GM23338 (cell line): ENCODE measurements around the gene TMPRSS13. TPM values are rescaled to one million over a fixed set of nuclear protein-coding genes. Genes with fewer than 3 reads are reported as not detected.

Experiments
- ATAC-seq: fragments of 200-7000 bp; cut with Tn5 transposase; 3 replicates; pipeline ENCODE4 v1.9.1; 2020
- DNase-seq: peaks from one replicate; pipeline ENCODE4 v3.0.0-alpha.2; 2015; ENCODE audit warnings: low spot score
- H2AFZ ChIP-seq: fragments of 200-600 bp; sonication (generic); 2 replicates; pipeline ENCODE4 v1.8.0; 2016; ENCODE audit warnings: antibody characterized with exemption, mild to moderate bottlenecking, moderate library complexity
- H3F3A ChIP-seq: fragments of 200-600 bp; sonication (generic); replicated peaks from 2 replicates; pipeline ENCODE4 v1.8.0; 2017; ENCODE audit warnings: antibody characterized with exemption, mixed run types, low read depth
- H3K27ac ChIP-seq: fragments of 200-600 bp; sonication (generic); 2 replicates; pipeline ENCODE4 v1.6.1; 2016; ENCODE audit warnings: low read depth
- H3K27me3 ChIP-seq: fragments of 200-600 bp; sonication (generic); 2 replicates; pipeline ENCODE4 v1.8.0; 2016; ENCODE audit warnings: mild to moderate bottlenecking, mixed run types, moderate library complexity; ENCODE audit not compliant: insufficient read depth
- H3K36me3 ChIP-seq: fragments of 200-600 bp; sonication (generic); 2 replicates; pipeline ENCODE4 v1.8.0; 2016; ENCODE audit warnings: mild to moderate bottlenecking; ENCODE audit not compliant: insufficient read depth
- H3K4me1 ChIP-seq: fragments of 200-600 bp; sonication (generic); 2 replicates; pipeline ENCODE4 v1.8.0; 2016; ENCODE audit warnings: mild to moderate bottlenecking, moderate library complexity; ENCODE audit not compliant: insufficient read depth
- H3K4me2 ChIP-seq: fragments of 200-600 bp; sonication (generic); 2 replicates; pipeline ENCODE4 v1.7.1; 2017; ENCODE audit warnings: mixed run types
- H3K4me3 ChIP-seq: fragments of 200-600 bp; sonication (generic); 2 replicates; pipeline ENCODE4 v1.6.1; 2016; ENCODE audit warnings: mixed run types
- H3K79me2 ChIP-seq: fragments of 200-600 bp; sonication (generic); replicated peaks from 2 replicates; pipeline ENCODE4 v1.8.0; 2017; ENCODE audit warnings: mild to moderate bottlenecking; ENCODE audit not compliant: insufficient read depth
- H3K9me2 ChIP-seq: fragments of 200-600 bp; sonication (generic); 2 replicates; pipeline ENCODE4 v1.8.0; 2017; ENCODE audit not compliant: insufficient read depth
- H4K20me1 ChIP-seq: fragments of 200-600 bp; sonication (generic); replicated peaks from 2 replicates; pipeline ENCODE4 v1.8.0; 2017; ENCODE audit warnings: mild to moderate bottlenecking; ENCODE audit not compliant: insufficient read depth
- H3K27ac Mint-ChIP-seq: 2 replicates; pipeline ENCODE4 v1.8.0; 2020; ENCODE audit warnings: inconsistent platforms, mild to moderate bottlenecking, moderate library complexity, mixed read lengths
- H3K27me3 Mint-ChIP-seq: 3 replicates; pipeline ENCODE4 v1.8.0; 2022; ENCODE audit warnings: low read depth, mild to moderate bottlenecking, moderate library complexity, mixed read lengths, inconsistent platforms; ENCODE audit not compliant: insufficient read depth, poor library complexity
- H3K36me3 Mint-ChIP-seq: 3 replicates; pipeline ENCODE4 v1.8.0; 2021; ENCODE audit warnings: low read depth, mild to moderate bottlenecking, inconsistent platforms, moderate library complexity, mixed read lengths
- H3K4me1 Mint-ChIP-seq: 3 replicates; pipeline ENCODE4 v1.8.0; 2020; ENCODE audit warnings: mild to moderate bottlenecking, inconsistent platforms, mixed read lengths
- H3K4me3 Mint-ChIP-seq: 3 replicates; pipeline ENCODE4 v1.8.0; 2021; ENCODE audit warnings: moderate library complexity, mild to moderate bottlenecking, inconsistent platforms, mixed read lengths
- H3K9me3 Mint-ChIP-seq: 3 replicates; pipeline ENCODE4 v1.8.0; 2020; ENCODE audit warnings: moderate library complexity, mild to moderate bottlenecking, inconsistent platforms, mixed read lengths
- CREB1 ChIP-seq: fragments of 250-450 bp; sonication (Bioruptor Pico); IDR thresholded peaks from 2 replicates; pipeline ENCODE4 v1.5.0; 2020; ENCODE audit warnings: low read depth, mild to moderate bottlenecking, moderate library complexity
- CTCF ChIP-seq, 2 experiments: fragments of 200-600 bp in 1 of 2; sonication (generic) in 1 of 2; conservative IDR thresholded peaks; 2 replicates each; pipeline versions ENCODE4 v1.5.1 to v1.6.1; 2016 to 2017; ENCODE audit warnings: antibody characterized with exemption in 2 of 2, low read depth in 2 of 2, mild to moderate bottlenecking in 2 of 2, moderate library complexity in 1 of 2
- ETS1 ChIP-seq: IDR thresholded peaks from 2 replicates; pipeline ENCODE4 v1.6.1; 2016; ENCODE audit warnings: antibody characterized with exemption
- EZH2 ChIP-seq: fragments of 200-600 bp; sonication (generic); IDR thresholded peaks from one replicate; pipeline ENCODE4 v1.8.0; 2017; ENCODE audit warnings: antibody characterized with exemption, mild to moderate bottlenecking, low read depth; ENCODE audit not compliant: unreplicated experiment
- EZH2phosphoT487 ChIP-seq: fragments of 200-600 bp; sonication (generic); IDR thresholded peaks from one replicate; pipeline ENCODE4 v1.8.1; 2018; ENCODE audit warnings: antibody characterized with exemption; ENCODE audit not compliant: unreplicated experiment
- JUNB ChIP-seq: IDR thresholded peaks from one replicate; pipeline ENCODE4 v1.6.1; 2016; ENCODE audit warnings: antibody characterized with exemption; ENCODE audit not compliant: unreplicated experiment
- NANOG ChIP-seq: IDR thresholded peaks from 2 replicates; pipeline ENCODE4 v1.6.1; 2016; ENCODE audit warnings: antibody characterized with exemption, borderline replicate concordance
- POLR2AphosphoS5 ChIP-seq: IDR thresholded peaks from 2 replicates; pipeline ENCODE4 v1.6.1; 2016; ENCODE audit warnings: antibody characterized with exemption, low read depth
- REST ChIP-seq: IDR thresholded peaks from one replicate; pipeline ENCODE4 v1.6.1; 2018; ENCODE audit warnings: antibody characterized with exemption; ENCODE audit not compliant: unreplicated experiment
- STAT1 ChIP-seq: IDR thresholded peaks from one replicate; pipeline ENCODE4 v1.6.1; 2016; ENCODE audit warnings: antibody characterized with exemption; ENCODE audit not compliant: unreplicated experiment
- ZNF114 ChIP-seq: fragments of 250-450 bp; sonication (Bioruptor Pico); IDR thresholded peaks from 2 replicates; pipeline ENCODE4 v1.5.0; 2020; ENCODE audit warnings: mild to moderate bottlenecking, moderate library complexity
- ZNF331 ChIP-seq: fragments of 250-450 bp; sonication (Bioruptor Pico); IDR thresholded peaks from 2 replicates; pipeline ENCODE4 v1.5.0; 2020; ENCODE audit warnings: low read depth, mild to moderate bottlenecking, moderate library complexity
- polyA plus RNA-seq: library from polyadenylated mRNA; unstranded; fragments of >200 nt; fragmentation: Nextera tagmentation; extraction: Ambion mirVana; gene quantifications from 2 replicates; pipeline ENCODE4 v1.2.1, GENCODE V29; 2016
- total RNA-seq: library from RNA; depleted of rRNA; stranded (reverse); fragments of >200 nt; shearing (Covaris generic); gene quantifications from 2 replicates; pipeline ENCODE4 v1.2.3, GENCODE V29; 2014

TMPRSS13 gene
- total and polyA plus RNA-seq, 2 experiments from 2014 or later = 0.31 TPM; not detected in 1

- TF ChIP-seq STAT1 = no peak
- TF ChIP-seq JUNB = no peak
- no peak for TF ChIP-seq ETS1
- no peak for TF ChIP-seq CREB1 (CRISPR knock-in tag)
- no peak for TF ChIP-seq REST
Measured at GRCh38 chr11:117900121-117900648, 29.0 kb downstream of the TMPRSS13 start (continued).

GRCh38 chr11:117898059-117898458 is 31.1 kb downstream of the TMPRSS13 start:
- no peak overlapping the region for H3K27ac ChIP-seq
- Mint-ChIP-seq H3K27ac (no peak overlapping the region), H3K9me3 (no peaks in the 10 kb centered on the region), H3K27me3 (peaks cover 4% of the 10 kb centered on the region), H3K4me3 (no peak overlapping the region), H3K36me3 (no peaks in the 10 kb centered on the region), H3K4me1 (no peaks in the 10 kb centered on the region)
- H3K27me3 ChIP-seq = no peaks in the 10 kb centered on the region
- no peaks in the 10 kb centered on the region for H3K36me3 ChIP-seq
- no peak overlapping the region for H3K4me2 ChIP-seq
- H3K4me1 ChIP-seq = no peaks in the 10 kb centered on the region
- DNase-seq = no peak
- H4K20me1 ChIP-seq = no peaks in the 10 kb centered on the region
- no peaks in the 10 kb centered on the region for H3K79me2 ChIP-seq
- ATAC-seq = no peak
- no peak overlapping the region for H2AFZ ChIP-seq
- no peak overlapping the region for H3K4me3 ChIP-seq
- peaks cover 5% of the 10 kb centered on the region; the same call in 1 of the 2 replicates for H3K9me2 ChIP-seq
- no peaks in the 10 kb centered on the region for H3F3A ChIP-seq
- TF ChIP-seq NANOG = no peak
- no peak for TF ChIP-seq POLR2AphosphoS5
- TF ChIP-seq CREB1 (CRISPR knock-in tag) = no peak
- TF ChIP-seq ETS1 = no peak
- TF ChIP-seq ZNF114 (CRISPR knock-in tag) = no peak
- no peak for TF ChIP-seq EZH2phosphoT487
- no peak for TF ChIP-seq EZH2
- TF ChIP-seq JUNB = no peak
- no peak for TF ChIP-seq ZNF331 (CRISPR knock-in tag)
- no peak for TF ChIP-seq CTCF (conservative IDR thresholded peaks at IDR 0.05; ENCODE audit: low read depth in 2 of 2)
- TF ChIP-seq STAT1 = no peak
- no peak for TF ChIP-seq REST
